ENCODE data around the gene PTPRF. TPM values are rescaled to one million over a fixed set of nuclear protein-coding genes. Genes with fewer than 3 reads are reported as not detected.
"Not testable (repeated sequence)": the region's sequence is repeated elsewhere in the genome, so short reads cannot be mapped to it uniquely, and the experiment has no call there.

Gene PTPRF
- not detected for total RNA-seq

DNA sequence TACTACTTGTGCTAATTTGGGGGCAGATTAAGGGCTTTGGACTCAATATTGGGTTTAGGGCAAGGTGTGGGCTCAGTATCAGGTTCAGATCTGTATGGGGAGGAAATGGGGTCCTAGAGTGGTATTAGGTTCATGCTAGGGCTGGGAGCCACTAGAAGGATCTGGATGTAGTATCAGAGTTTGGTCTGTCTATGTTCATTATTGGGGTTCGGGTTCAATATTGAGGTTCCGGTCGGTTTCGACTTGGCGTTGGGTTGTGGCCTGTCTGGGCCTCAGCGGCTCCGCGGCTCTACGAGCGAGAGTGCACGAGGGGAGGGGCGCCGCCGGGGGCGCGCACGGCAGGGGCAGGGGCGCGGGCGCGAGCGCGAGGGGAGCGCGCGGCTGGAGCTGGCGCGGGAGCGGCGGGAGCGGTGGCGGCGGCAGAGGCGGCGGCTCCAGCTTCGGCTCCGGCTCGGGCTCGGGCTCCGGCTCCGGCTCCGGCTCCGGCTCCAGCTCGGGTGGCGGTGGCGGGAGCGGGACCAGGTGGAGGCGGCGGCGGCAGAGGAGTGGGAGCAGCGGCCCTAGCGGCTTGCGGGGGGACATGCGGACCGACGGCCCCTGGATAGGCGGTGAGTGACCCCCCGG, at the start of gene PTPRF:
Gene PTPRF, plus strand, starts transcription at position 401 of the 624 bp plus-strand sequence. CDS start 14,193 bp downstream, outside the sequence.
- DNase-seq, result no peak

DNA sequence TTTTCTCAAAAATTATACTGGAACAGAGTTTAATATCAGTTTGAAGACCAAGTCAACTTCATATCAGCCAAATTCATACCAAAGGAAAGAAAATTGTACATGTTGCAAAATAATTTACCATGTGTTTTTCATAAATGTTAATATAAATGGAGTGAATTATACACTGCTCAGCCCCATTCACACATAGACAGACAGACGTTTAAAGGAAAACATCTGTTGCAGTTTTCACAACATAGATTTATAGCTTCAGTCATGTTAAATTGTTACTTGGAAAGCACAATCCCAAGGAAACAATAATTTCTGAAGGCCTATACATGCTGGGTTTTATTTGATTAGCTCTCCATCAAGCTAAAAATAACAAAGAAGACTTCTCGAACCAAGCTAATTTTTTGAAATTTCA, 49.2 kb upstream of the PTPRF start:
- DNase-seq, result no peak

DNA sequence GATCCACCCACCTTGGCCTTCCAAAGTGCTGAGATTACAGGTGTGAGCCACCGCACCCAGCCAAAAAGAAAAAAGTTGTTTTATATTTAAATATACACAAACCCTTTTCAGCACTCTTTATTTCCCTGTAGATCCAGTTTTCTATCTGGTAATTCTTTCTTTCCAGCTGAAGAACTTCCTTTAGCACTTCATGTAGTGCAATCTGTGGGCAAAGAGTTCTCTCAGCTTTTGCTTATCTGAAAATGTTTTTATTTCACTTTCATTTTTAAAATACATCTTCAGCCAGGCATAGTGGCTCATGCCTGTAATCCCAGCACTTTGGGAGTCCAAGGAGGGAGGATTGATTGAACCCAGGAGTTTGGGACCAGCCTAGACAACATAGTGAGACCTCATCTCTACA, 48.5 kb upstream of the PTPRF start:
- no peak for DNase-seq

DNA sequence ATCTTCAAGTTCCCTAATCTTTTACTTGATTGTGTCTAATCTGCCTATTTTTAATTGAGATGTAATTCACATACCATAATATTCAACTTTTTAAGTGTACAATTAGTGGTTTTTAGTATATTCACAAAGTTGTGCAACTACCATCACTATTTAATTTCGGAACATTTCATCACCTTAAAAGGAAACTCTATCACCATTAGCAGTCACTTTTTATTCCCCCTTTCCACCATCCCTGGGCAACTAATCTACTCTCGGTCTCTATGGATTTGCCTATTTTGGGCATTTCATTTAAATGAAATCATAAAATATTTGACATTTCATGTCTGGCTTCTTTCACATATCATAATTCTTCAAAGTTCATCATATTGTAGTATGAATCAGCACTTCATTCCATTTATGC, 46.3 kb upstream of the PTPRF start:
- DNase-seq, result no peak

DNA sequence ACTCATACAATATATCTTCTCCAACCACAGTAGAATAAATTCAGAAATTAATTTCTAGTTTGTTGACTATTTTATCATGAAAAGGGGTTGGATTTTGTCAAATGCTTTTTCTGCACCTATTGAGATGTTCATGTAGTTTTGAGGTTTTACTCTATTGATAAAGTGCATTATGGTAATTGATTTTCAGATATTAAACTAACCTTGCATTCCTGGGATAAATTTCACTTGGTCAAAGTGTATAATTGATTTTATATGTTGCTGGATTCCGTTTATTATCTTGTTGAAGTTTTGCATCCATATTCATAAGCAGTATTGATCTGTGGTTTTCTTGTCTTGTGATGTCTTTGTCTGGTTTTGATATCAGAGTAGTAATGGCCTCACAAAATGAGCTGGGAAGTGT, 42.5 kb upstream of the PTPRF start:
- no peak for DNase-seq

DNA sequence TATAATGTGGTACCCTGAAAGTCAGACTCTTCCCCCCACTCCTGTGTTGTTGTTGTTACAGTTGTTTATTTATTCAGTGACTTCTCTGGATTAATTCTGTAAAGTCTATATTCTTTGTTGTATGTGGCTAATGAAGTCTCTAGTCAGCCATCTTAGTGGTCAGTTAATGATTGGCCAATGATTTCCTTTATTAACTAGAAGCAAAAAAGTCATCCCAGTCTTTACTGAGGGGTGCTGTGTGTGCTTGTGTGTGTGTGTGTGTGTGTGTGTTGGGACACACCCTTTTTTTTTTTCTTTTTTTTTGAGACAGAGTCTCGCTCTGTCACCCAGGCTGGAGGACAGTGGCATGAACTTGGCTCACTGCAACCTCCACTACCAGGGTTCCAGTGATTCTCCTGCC, 39.6 kb upstream of the PTPRF start:
- no peak for DNase-seq

DNA sequence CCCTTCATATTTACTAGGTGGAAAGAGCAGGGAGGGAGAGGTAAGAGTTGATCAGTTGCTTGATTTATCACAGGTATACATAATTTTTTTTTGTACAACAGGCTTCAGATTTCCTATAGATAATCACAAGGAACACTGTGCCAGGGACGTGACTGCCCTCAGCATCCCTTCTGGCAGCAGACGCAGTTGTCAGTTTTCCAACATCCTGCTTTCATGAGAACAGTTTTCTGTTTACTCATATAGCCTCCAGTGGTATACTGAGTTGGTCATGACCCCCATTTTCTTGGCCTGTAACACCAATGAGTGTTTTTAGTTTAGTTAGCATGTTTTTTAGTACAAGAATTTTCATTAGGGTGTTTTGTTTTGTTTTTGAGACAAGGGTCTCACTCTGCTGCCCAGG, 37.9 kb upstream of the PTPRF start:
- DNase-seq, result no peak

DNA sequence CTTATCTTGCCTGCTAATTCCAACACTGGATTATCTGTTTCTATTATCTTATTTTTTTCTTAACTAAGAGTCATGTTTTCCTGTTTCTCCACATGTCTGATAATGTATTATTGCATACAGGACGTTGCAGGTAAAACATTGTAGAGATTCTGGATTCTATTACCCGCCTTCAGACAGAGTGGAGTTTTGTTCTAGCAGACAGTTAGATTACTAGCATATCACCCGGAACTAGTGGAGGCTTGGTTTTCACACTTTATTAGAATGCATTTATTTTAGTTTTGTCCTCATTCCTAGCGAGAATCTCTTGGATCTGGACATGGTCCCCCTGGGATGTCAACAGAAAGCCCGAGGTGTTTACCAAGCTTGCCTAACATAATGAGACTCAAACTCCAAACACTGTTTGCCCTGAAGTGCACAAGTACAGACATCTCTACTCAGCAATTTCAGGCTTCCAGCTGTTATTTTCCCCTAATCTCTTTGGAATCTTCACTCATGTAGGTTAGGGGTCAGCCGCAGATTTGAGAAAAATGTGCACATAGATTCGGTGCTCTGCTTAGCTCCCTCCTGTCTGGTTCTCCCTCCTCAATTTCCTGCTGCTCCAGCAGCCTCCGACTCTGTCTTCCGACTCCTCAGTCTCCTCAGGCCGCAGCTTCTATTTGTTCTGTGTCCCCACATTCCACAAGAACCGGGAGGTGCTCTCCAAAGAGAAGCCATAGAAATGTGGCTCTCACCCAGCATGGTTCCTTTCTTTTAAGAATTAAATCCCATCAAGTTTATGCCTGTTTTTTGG, 36.8 kb upstream of the PTPRF start:
- no peak for DNase-seq

DNA sequence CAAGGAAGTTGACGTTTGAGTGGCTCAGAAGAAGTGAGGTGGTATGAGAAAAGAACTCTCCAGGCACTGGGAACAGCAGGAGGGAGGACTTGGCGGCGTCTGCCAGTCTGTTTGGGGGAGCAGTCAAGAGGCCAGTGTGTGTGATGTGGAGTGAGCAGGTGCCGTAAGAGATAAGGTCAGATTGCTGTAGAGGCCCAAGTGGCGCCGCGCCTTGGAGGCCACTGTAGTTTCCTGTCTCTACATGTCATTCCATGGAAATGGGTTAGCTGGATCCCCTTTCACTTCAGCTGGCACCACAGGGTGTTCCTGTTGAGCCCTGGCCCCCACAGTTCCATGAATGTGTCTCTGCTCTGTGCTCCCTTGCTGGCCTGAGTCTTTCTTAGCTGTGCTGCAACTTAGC, 35.5 kb upstream of the PTPRF start:
- no peak for DNase-seq

DNA sequence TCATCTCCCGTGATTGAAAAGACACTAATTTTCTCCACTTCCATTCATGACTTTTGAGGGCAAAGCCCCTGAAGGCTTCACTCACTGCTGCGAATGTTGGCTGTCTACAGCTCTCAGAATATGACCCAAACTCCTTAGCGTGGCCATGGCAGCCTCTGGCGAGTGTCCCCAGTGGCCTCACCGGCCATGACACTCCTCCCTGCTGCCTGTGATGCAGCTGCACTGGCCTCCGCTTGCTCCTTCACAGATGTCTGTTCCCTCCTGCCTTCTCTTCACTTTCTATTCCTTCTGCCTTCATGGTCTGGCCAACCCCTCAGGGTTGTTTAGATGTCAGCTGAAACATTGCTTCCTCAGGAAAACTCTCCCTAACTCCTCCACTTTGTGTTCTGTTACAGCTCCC, 30.8 kb upstream of the PTPRF start:
- DNase-seq, result no peak

DNA sequence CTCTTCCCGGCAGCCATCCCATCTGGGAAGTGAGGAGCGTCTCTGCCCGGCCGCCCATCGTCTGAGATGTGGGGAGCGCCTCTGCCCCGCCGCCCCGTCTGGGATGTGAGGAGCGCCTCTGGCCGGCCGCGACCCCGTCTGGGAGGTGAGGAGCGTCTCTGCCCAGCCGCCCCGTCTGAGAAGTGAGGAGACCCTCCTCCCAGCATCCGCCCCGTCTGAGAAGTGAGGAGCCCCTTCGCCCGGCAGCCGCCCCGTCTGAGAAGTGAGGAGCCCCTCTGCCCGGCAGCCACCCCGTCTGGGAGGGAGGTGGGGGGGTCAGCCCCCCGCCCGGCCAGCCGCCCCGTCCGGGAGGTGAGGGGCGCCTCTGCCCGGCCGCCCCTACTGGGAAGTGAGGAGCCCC, 28.9 kb upstream of the PTPRF start:
- DNase-seq, result not testable (repeated sequence)

DNA sequence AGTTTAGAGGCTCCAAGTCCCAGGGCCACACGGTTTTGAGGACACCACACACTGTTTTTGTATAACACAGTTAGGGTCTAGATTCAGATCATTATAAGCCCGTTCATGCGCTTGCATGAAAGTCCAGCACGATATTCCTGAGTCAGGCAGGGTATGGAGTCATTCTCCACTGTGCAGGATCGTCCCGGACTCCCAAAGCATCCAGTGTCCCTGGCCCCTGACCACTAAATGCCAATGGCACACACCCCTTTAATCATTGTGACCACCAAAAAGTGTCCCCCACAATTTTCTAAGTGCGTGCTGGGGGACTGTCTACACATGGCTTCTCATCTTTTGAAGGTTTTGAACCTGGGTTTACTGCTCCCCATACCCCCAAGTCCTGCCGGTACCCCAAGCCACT, 27.1 kb upstream of the PTPRF start:
- no peak for DNase-seq

DNA sequence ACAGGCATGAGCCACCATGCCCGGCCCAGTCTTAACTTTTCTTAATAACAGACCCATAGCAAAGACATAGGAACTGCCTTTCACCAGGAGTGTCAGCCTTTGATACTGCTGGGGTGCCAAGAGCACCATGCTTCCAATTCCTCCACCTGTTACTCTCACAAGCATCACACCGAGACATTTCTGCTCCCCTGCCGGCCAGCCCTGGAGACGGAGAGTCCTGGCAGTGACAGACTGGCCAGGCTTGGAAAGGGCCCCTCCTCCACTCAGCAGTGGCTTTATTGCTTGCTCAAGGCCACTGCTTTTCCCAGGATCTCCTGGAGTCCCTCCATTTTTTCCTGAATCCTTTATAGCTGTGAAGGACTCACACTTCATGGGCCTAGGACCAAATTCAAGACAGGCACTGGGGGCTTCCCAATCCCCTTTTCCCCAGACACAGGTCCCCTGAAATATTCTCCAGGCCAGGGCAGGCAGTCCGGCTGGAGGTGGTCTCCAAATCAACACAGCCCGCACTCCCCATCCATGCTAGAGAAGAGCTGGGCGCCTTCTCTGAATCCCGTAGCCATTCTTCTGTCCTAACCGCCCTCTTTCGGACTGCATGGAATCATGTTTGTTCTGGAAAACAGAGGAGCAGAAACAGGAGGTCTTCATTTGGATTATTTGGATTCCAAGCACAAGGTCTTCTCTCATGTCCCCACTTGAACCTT, 25.5 kb upstream of the PTPRF start:
- no peak for DNase-seq

DNA sequence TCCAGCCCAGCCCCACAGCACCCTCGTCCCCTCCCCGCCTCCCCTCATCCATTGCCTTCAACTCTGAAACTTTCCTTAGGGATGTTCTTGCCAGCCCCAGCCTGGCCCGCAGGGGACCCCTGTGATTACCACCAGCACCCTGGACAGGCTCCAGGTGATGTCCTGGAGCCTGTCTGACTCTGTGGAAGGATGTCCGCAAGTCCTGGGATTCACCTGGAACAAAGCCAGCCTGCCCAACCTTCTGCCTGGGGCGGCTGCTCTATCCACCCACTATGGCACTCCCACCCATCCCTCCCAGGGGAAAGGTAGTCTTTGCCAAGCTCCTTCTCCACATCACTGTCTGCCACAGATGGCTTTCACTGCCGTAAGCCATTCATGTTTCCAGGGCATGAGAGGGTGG, 24.4 kb upstream of the PTPRF start:
- DNase-seq, result no peak

DNA sequence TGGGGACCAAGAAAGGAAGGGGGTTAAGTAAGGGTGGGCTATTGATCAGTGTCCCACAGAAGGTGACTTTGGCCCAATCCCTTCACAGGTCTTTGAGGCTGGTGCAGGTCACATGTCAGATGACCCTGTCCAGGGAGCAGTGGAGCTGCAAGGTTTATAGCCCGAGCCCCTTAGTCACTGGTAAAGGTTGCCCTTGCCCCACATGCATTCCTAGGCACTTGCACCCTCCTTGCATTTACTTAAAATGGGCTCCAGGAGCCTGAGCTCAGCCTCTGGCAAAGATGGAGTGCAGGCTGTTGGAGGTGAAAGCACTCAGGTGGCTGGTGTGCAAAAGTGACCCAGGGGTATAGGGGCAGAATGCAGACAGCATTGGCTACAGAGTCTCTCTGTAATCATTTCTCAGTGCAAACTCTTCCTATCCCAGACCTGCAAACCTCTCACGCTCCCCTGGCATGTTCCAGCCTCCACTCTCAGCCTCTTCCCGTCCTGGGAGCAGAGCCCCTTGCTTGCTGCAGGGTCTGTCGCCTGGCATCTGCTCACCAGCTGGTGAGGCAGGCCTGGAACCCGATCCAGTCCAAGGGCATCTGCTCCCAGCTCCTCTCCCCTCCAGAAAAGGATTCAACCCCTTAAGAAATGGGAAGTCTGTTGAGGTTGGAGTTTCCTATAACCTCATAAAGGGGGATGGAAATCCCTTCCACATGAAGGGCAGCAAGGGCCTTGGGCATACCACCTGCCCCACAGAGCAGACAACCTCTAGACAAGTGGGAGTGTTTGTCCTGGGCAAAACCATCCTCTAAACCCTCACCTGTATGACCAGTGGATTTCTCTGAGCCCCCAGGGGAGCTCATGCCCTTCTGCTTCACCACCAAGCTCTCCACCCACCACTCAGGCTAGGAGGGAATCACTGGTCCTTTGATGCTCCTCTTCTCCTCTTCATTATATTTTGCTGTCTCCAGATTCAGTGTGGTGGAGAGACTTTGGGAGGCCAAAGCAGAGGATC, 23.1 kb upstream of the PTPRF start:
- no peak for DNase-seq

DNA sequence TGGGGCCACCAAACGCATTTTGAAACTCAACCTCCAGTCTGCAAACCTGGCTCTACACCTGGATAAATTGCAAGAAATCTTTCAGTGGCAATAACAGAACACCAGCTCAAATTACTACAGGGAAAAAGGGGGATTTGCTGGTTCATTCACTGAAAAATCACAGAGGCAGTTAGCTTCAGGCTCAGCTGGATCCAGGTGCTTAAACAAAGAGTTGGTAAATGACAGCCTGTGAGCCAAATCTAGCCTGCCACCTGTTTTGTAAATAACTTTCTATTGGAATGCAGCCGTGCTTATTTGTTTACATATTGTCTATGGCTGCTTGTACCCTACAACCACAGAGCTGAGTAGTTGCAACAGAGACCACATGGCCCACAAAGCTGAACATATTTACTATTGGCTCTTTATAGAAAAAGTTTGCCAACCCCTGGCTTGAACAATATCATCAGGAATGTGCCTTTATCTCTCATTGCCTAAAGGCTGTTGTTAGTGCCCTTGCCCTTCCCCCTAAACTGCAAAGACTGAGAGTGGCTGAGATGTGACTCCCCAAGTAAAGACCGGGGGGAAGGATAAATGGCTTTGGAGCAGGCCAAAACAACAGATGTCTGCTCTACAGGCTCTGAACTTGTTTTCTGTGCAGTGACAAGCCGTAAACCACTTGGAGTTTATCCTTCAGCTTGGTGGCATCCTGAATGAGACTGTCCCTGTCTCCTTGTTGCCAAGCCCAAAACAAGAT, 21.5 kb upstream of the PTPRF start:
- no peak for DNase-seq

DNA sequence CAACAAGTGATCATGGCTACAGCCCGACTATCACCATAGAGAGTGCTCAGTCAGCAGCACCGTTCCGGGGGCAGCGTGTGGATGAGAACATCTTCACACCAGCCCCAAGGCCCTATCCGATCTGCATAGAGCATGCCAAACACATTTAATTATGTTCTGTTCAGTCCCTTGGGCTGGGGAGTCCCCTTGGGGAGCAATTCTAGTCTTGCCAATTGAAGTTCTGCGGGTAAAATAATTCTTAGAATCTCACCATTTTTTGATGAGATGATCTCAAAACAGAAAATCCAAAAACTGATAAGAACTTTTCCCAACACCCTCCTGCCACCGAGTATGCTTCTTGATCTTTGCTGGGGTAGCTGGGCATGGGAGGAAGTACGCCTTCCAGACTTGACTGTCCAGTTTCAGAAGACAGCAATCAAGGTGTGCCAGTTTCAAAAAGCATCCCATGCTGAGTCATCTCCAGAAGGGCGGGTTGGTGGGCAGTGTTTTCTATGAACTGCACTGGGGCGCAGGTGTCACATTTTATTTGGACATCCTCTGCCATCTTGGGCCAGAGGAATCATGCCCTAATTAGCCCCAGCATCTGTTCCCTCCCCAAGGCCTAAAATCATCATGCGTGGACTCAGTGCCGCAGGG, 20.8 kb upstream of the PTPRF start:
- DNase-seq, result no peak

DNA sequence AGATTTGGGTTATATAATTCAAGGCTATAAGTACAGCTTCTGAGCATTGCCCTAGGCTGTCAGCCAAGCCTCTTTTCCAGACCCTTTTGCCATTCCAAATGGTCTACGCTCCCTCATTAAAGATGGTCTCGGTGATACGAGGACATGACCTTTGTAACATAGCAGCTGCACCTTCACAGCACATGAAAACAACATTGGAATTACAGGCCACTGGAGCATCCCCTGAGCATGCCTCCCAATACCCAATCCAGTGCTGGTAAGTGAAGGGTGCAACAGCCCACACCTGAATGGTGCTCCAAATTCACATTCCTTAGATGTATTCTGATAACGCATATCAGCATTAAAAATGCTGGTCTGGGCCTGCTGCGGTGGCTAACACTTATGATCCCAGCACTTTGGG, 20.1 kb upstream of the PTPRF start:
- DNase-seq, result no peak

DNA sequence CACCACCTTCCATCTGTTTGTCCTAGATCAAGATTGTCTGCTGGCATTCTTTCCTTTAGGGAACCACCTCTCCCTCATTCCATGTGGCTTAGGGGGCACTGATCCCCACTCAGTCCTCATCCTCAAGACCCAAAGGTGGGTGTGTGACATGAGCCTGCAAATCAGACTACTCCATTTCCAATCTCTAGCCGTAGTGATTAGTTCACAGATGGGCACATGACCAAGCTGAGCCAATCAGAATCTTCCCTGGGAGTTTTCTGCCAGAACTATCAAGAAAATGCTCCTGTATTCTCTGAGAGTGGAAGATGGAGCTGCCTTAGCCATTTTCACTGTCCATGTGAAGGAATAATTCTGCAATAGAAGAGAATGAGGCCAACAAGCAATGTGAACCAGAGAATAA, 19.3 kb upstream of the PTPRF start:
- DNase-seq, result no peak

DNA sequence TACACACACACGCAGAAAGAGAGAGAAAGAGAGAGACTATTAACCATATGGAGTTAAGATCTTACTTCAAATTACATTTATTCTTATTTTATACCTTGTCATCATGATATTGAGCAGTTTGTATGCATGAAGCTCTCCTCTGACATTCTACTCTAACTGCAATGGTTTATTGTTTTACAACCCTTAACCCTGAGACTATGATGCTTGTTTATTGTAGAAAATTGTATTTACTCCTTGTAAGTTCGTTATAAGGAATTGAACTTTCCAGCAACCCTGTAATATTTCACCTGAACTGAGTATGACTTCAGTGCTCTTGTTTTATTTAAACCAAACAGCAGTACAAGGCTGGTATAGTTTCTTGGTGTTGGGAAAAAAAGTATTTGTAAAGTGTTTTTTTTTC, 18.6 kb upstream of the PTPRF start:
- DNase-seq, result no peak

DNA sequence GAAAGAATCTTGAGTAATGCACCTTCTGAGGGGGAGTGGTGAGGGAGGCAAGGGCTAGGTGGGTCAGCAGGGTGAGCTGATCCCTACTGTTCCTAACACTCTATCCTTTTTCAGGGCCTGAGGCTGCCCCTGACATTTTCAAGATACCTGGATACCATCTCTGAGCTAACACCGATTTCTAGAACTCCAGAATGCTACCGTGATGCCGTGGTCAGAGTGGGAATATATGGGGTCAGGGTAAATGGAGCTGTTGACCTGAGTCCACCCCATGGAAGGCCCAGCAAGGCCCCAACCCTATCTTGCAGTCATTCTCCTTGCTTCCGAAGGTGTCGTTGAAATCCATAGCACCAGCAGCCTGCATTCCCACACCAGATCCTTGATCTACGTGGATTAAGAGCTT, 18.0 kb upstream of the PTPRF start:
- DNase-seq, result no peak

Measured in effector CD4-positive, alpha-beta T cell (primary cell).